Liver (tissue), 3 donors: ENCODE measurements around the gene CARD14.

ENCODE experiments used
- EGR1 ChIP-seq, 2 donors: IDR thresholded peaks; 2 replicates each; pipeline ENCODE4 v1.6.1; 2016 to 2018; ENCODE audit warnings: antibody characterized with exemption in 2 of 2, low read depth in 2 of 2
- FOXA2 ChIP-seq: IDR thresholded peaks from 2 replicates; pipeline ENCODE4 v1.6.1; 2016; ENCODE audit warnings: antibody characterized with exemption
- GABPA ChIP-seq, 2 donors: IDR thresholded peaks in 1 of 2; conservative IDR thresholded peaks in 1 of 2; 2 replicates each; pipeline ENCODE4 v1.6.1; 2016; ENCODE audit warnings: antibody characterized with exemption in 2 of 2, mild to moderate bottlenecking in 1 of 2, moderate library complexity in 1 of 2
- RAD21 ChIP-seq, 2 donors: IDR thresholded peaks; 2 replicates each; pipeline ENCODE4 v1.6.1; 2016; ENCODE audit warnings: antibody characterized with exemption in 2 of 2, mild to moderate bottlenecking in 2 of 2
- REST ChIP-seq: IDR thresholded peaks from 2 replicates; pipeline ENCODE4 v1.6.1; 2016; ENCODE audit warnings: antibody characterized with exemption, mild to moderate bottlenecking
- RXRA ChIP-seq, 2 donors: IDR thresholded peaks; 2 replicates each; pipeline ENCODE4 v1.6.1; 2017 to 2018; ENCODE audit warnings: antibody characterized with exemption in 2 of 2, mild to moderate bottlenecking in 1 of 2
- YY1 ChIP-seq: IDR thresholded peaks from 2 replicates; pipeline ENCODE4 v1.6.1; 2016; ENCODE audit warnings: antibody characterized with exemption, mild to moderate bottlenecking
- ZBTB33 ChIP-seq: IDR thresholded peaks from 2 replicates; pipeline ENCODE4 v1.6.1; 2016; ENCODE audit warnings: antibody characterized with exemption
- TF ChIP-seq, protein P1 (sequence below): fragments of 150-350 bp; IDR thresholded peaks from 2 replicates; pipeline ENCODE4 v1.5.1; 2017; ENCODE audit warnings: improper control_type of control experiment, low read depth, low read length; ENCODE audit not compliant: missing input control
- donor health status: healthy.
- donor health status: healthy.

DNA sequence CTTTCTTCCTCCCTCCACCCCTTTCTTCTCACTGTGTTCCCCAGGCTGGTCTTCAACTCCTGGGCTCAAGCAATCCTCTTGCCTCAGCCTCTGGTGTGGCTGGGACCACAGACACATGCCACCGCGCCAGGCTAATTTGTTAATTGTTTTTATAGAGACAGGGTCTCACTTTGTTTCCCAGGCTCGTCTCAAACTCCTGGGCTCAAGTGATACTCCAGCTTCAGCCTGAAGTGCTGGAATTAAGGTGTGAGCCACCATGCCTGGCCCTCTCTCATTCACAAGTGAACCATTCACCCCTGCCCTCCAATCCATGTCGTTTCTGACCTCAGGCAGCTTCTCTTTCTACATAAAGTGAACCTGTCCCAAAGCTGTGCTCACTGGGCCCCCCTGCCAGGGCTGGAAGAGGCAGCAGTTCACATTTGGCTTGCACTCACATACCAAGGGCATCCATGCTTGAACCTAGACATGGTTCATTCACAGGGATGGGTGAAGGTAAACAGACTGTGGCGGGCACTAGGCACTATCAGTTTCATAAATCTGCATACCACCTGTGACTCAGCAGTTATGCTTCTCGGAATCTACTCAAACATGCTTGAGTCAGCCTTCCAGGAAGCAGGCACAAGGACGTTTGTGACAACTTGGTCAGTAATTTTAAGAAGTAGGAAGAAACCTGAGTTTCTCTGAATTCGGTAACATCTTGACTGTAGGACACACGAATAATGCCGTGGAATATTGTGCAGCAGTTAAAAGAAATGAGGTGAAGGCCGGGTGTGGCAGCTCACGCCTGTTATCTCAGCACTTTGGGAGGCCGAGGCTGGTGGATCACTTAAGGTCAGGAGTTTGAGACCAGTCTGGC is 84.8 kb downstream of the CARD14 start:
- TF ChIP-seq, protein P1, sequence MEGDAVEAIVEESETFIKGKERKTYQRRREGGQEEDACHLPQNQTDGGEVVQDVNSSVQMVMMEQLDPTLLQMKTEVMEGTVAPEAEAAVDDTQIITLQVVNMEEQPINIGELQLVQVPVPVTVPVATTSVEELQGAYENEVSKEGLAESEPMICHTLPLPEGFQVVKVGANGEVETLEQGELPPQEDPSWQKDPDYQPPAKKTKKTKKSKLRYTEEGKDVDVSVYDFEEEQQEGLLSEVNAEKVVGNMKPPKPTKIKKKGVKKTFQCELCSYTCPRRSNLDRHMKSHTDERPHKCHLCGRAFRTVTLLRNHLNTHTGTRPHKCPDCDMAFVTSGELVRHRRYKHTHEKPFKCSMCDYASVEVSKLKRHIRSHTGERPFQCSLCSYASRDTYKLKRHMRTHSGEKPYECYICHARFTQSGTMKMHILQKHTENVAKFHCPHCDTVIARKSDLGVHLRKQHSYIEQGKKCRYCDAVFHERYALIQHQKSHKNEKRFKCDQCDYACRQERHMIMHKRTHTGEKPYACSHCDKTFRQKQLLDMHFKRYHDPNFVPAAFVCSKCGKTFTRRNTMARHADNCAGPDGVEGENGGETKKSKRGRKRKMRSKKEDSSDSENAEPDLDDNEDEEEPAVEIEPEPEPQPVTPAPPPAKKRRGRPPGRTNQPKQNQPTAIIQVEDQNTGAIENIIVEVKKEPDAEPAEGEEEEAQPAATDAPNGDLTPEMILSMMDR, result no peak
- TF ChIP-seq RAD21 (IDR thresholded peaks at IDR 0.05), result no peak
- no peak for TF ChIP-seq YY1
- no peak for TF ChIP-seq RXRA (IDR thresholded peaks at IDR 0.05)
- no peak for TF ChIP-seq GABPA (IDR thresholded peaks at IDR 0.05 in 1 of 2, conservative IDR thresholded peaks at IDR 0.05 in 1 of 2)
- TF ChIP-seq EGR1 (IDR thresholded peaks at IDR 0.05; ENCODE audit: low read depth in 2 of 2), result no peak
- no peak for TF ChIP-seq ZBTB33
- no peak for TF ChIP-seq REST
- no peak for TF ChIP-seq FOXA2
